Measurements from ENCODE around the gene LRRC4C.

Gene LRRC4C

GRCh38 chr11:40517122-40517521 is 942.3 kb downstream of the LRRC4C start:
- Mint-ChIP-seq H3K27ac (no peak overlapping the region), H3K4me1 (no peaks in the 10 kb centered on the region), H3K9me3 (no peaks in the 10 kb centered on the region), H3K27me3 (no peaks in the 10 kb centered on the region), H3K4me3 (no peak overlapping the region)
- no peak for ATAC-seq
- DNase-seq = no peak

GRCh38 chr11:40514124-40514523 is 945.3 kb downstream of the LRRC4C start:
- no peak for DNase-seq
- Mint-ChIP-seq H3K4me1 (no peaks in the 10 kb centered on the region), H3K9me3 (no peaks in the 10 kb centered on the region), H3K4me3 (no peak overlapping the region), H3K27me3 (no peaks in the 10 kb centered on the region), H3K27ac (no peak overlapping the region)
- no peak for ATAC-seq

- no peaks in the 10 kb centered on the region for H3K9me3 Mint-ChIP-seq
- H3K4me3 Mint-ChIP-seq = no peak overlapping the region
- H3K27me3 Mint-ChIP-seq = no peaks in the 10 kb centered on the region
- H3K27ac Mint-ChIP-seq = no peak overlapping the region
- DNase-seq (no peak), ATAC-seq (no peak)
- no peaks in the 10 kb centered on the region for H3K4me1 Mint-ChIP-seq
Observed at GRCh38 chr11:40513281-40513680, 946.2 kb downstream of the LRRC4C start.

- Mint-ChIP-seq H3K27me3 (no peaks in the 10 kb centered on the region), H3K27ac (no peak overlapping the region), H3K4me1 (no peaks in the 10 kb centered on the region), H3K4me3 (no peak overlapping the region), H3K9me3 (no peaks in the 10 kb centered on the region)
- no peak for DNase-seq
- ATAC-seq = no peak
Observed at GRCh38 chr11:40508303-40508702, 951.1 kb downstream of the LRRC4C start.

GRCh38 chr11:40506226-40506625 is 953.2 kb downstream of the LRRC4C start:
- ATAC-seq (no peak), DNase-seq (no peak)
- Mint-ChIP-seq H3K4me1 (no peaks in the 10 kb centered on the region), H3K27ac (no peak overlapping the region), H3K27me3 (no peaks in the 10 kb centered on the region), H3K4me3 (no peak overlapping the region), H3K9me3 (peaks cover 9 to 14% of the 10 kb centered on the region in 2 donors)

GRCh38 chr11:40491341-40491740 is 968.1 kb downstream of the LRRC4C start:
- ATAC-seq = no peak
- H3K4me1 Mint-ChIP-seq = no peaks in the 10 kb centered on the region
- peaks cover 8 to 15% of the 10 kb centered on the region in 2 donors for H3K9me3 Mint-ChIP-seq
- H3K4me3 Mint-ChIP-seq = no peak overlapping the region
- H3K27me3 Mint-ChIP-seq = no peaks in the 10 kb centered on the region
- no peak overlapping the region for H3K27ac Mint-ChIP-seq
- no peak for DNase-seq

- ATAC-seq = no peak
- Mint-ChIP-seq H3K27me3 (no peaks in the 10 kb centered on the region), H3K4me3 (no peak overlapping the region), H3K9me3 (peaks cover 17 to 41% of the 10 kb centered on the region in 2 donors), H3K4me1 (no peaks in the 10 kb centered on the region), H3K27ac (no peak overlapping the region)
- DNase-seq = no peak
Observed at GRCh38 chr11:40467771-40468170, 991.7 kb downstream of the LRRC4C start.

GRCh38 chr11:40445391-40445790 is 1014.1 kb downstream of the LRRC4C start:
- Mint-ChIP-seq H3K4me1 (no peaks in the 10 kb centered on the region), H3K27me3 (no peaks in the 10 kb centered on the region), H3K27ac (no peak overlapping the region), H3K9me3 (peaks cover 15 to 20% of the 10 kb centered on the region in 2 donors), H3K4me3 (no peak overlapping the region)
- ATAC-seq (no peak), DNase-seq (no peak)

- DNase-seq = no peak
- ATAC-seq = no peak
- Mint-ChIP-seq H3K27me3 (no peaks in the 10 kb centered on the region), H3K4me3 (no peak overlapping the region), H3K4me1 (no peaks in the 10 kb centered on the region), H3K9me3 (peaks cover 15 to 20% of the 10 kb centered on the region in 2 donors), H3K27ac (no peak overlapping the region)
Observed at GRCh38 chr11:40444151-40444550, 1015.3 kb downstream of the LRRC4C start.

- DNase-seq (no peak), ATAC-seq (no peak)
- Mint-ChIP-seq H3K27me3 (no peaks in the 10 kb centered on the region), H3K27ac (no peak overlapping the region), H3K4me3 (no peak overlapping the region), H3K4me1 (no peaks in the 10 kb centered on the region), H3K9me3 (peaks cover 12 to 17% of the 10 kb centered on the region in 2 donors)
Observed at GRCh38 chr11:40435344-40435743, 1024.1 kb downstream of the LRRC4C start.

GRCh38 chr11:40434926-40435325 is 1024.5 kb downstream of the LRRC4C start:
- DNase-seq (no peak), ATAC-seq (no peak)
- Mint-ChIP-seq H3K27ac (no peak overlapping the region), H3K4me3 (no peak overlapping the region), H3K27me3 (no peaks in the 10 kb centered on the region), H3K9me3 (peaks cover 12 to 17% of the 10 kb centered on the region in 2 donors), H3K4me1 (no peaks in the 10 kb centered on the region)

GRCh38 chr11:40432358-40432757 is 1027.1 kb downstream of the LRRC4C start:
- no peak overlapping the region for H3K27ac Mint-ChIP-seq
- H3K4me3 Mint-ChIP-seq = no peak overlapping the region
- peaks cover 6 to 12% of the 10 kb centered on the region in 2 donors for H3K9me3 Mint-ChIP-seq
- no peaks in the 10 kb centered on the region for H3K27me3 Mint-ChIP-seq
- DNase-seq (no peak), ATAC-seq (no peak)
- H3K4me1 Mint-ChIP-seq = no peaks in the 10 kb centered on the region

GRCh38 chr11:40425168-40425567 is 1034.3 kb downstream of the LRRC4C start:
- no peak for DNase-seq
- no peak for ATAC-seq
- Mint-ChIP-seq H3K9me3 (peaks cover 10 to 11% of the 10 kb centered on the region in 2 donors), H3K4me3 (no peak overlapping the region), H3K27ac (no peak overlapping the region), H3K4me1 (no peaks in the 10 kb centered on the region), H3K27me3 (no peaks in the 10 kb centered on the region)

GRCh38 chr11:40421208-40421981 is 1038.1 kb downstream of the LRRC4C start:
- no peak for ATAC-seq
- Mint-ChIP-seq H3K9me3 (peaks cover 13 to 17% of the 10 kb centered on the region in 2 donors), H3K27me3 (no peaks in the 10 kb centered on the region), H3K27ac (no peak overlapping the region), H3K4me1 (no peaks in the 10 kb centered on the region), H3K4me3 (no peak overlapping the region)
- DNase-seq = no peak

- Mint-ChIP-seq H3K4me3 (no peak overlapping the region), H3K9me3 (peaks cover 15 to 21% of the 10 kb centered on the region in 2 donors), H3K27me3 (no peaks in the 10 kb centered on the region), H3K4me1 (no peaks in the 10 kb centered on the region), H3K27ac (no peak overlapping the region)
- ATAC-seq (no peak), DNase-seq (no peak)
Observed at GRCh38 chr11:40417627-40418026, 1041.8 kb downstream of the LRRC4C start.

GRCh38 chr11:40407355-40407754 is 1052.1 kb downstream of the LRRC4C start:
- Mint-ChIP-seq H3K9me3 (peaks cover 4 to 20% of the 10 kb centered on the region in 2 donors), H3K4me3 (no peak overlapping the region), H3K27ac (no peak overlapping the region), H3K27me3 (no peaks in the 10 kb centered on the region), H3K4me1 (no peaks in the 10 kb centered on the region)
- ATAC-seq (no peak), DNase-seq (no peak)

GRCh38 chr11:40405614-40406013 is 1053.8 kb downstream of the LRRC4C start:
- no peak overlapping the region for H3K4me3 Mint-ChIP-seq
- no peaks in the 10 kb centered on the region for H3K4me1 Mint-ChIP-seq
- DNase-seq = no peak
- ATAC-seq = no peak
- H3K27me3 Mint-ChIP-seq = no peaks in the 10 kb centered on the region
- H3K27ac Mint-ChIP-seq = no peak overlapping the region
- peaks cover 4 to 28% of the 10 kb centered on the region in 2 donors for H3K9me3 Mint-ChIP-seq
